ENCODE data around the gene OTUD1. TPM values are rescaled to one million over a fixed set of nuclear protein-coding genes. Genes with fewer than 3 reads are reported as not detected.

OTUD1 gene
- total and polyA plus RNA-seq, 2 of the 4 experiments (the other 2 are of a cell fraction), result 1.3 to 1.4 TPM

GRCh38 chr10:23421397-23421796 lies 17.5 kb upstream of the OTUD1 start:
- H3K4me1 ChIP-seq (ENCODE audit: control insufficient read depth, insufficient read depth, low read length), result no peaks in the 10 kb centered on the region; the same call in 1 of the 2 replicates
- H3K4me2 ChIP-seq (ENCODE audit: low read depth, low read length), result no peak overlapping the region
- H2AK9ac ChIP-seq (replicated peaks; ENCODE audit: low read depth, low read length, poor library complexity), result no peak overlapping the region
- intact Hi-C loops (cut with micrococcal nuclease) (no loop called here), in situ Hi-C loops (cut with MboI; ENCODE audit: low sequenced_read_pairs) (no loop called here), dilution Hi-C loops (cut with HindIII; ENCODE audit: low sequenced_read_pairs, unreplicated experiment) (no loop called here)
- H3K4me3 ChIP-seq (ENCODE audit: insufficient read depth, low read depth, low read length), result no peak overlapping the region
- no peak overlapping the region for H4K8ac ChIP-seq (ENCODE audit: low read depth in 2 of 2, low read length in 2 of 2)
- H2BK15ac ChIP-seq (ENCODE audit: low read depth, low read length), result no peak overlapping the region
- H3K9me1 ChIP-seq (ENCODE audit: insufficient read depth, low read length), result no peaks in the 10 kb centered on the region
- H4K20me1 ChIP-seq (ENCODE audit: insufficient read depth, low read length), result no peaks in the 10 kb centered on the region
- no CpG with 5 or more reads among the region's 1 CpG for WGBS, 2 experiments (ENCODE audit: extremely low coverage in 2 of 2, insufficient read length in 1 of 2)
- ChIA-PET POLR2A (ENCODE audit: unreplicated experiment) (interaction anchor here (0.7 kb wide), 1 partner anchor 23 kb away, joined by 5 read pairs; no protein-coding TSS in a partner anchor), CTCF (no interaction called here)
- H3K27ac ChIP-seq (ENCODE audit: insufficient read depth, low read length), result no peak overlapping the region
- no peak overlapping the region for H3K23ac ChIP-seq (ENCODE audit: low read depth, low read length)
- no peak overlapping the region for H3K14ac ChIP-seq (replicated peaks; ENCODE audit: low read depth, low read length)
- no peak overlapping the region for H3K56ac ChIP-seq (ENCODE audit: extremely low read depth, insufficient read depth, low read length)
- H3K79me1 ChIP-seq (ENCODE audit: low read depth in 1 of 2, low read length in 2 of 2), result no peaks in the 10 kb centered on the region
- H3K18ac ChIP-seq (ENCODE audit: low read depth, low read length), result no peak overlapping the region
- no peak overlapping the region for H2BK5ac ChIP-seq (ENCODE audit: low read depth, low read length, poor library complexity, severe bottlenecking)
- H2AFZ ChIP-seq (replicated peaks; ENCODE audit: low read length, poor library complexity), result no peak overlapping the region
- no peak for DNase-seq
- H3K9me3 ChIP-seq (ENCODE audit: control insufficient read depth, insufficient read depth, low read length), result no peaks in the 10 kb centered on the region
- no peak overlapping the region for H4K91ac ChIP-seq (ENCODE audit: insufficient read depth, low read depth, low read length)
- no peak for TF ChIP-seq USF2 (IDR thresholded peaks at IDR 0.05; ENCODE audit: low read depth, low read length)
- no peak for TF ChIP-seq CHD1 (IDR thresholded peaks at IDR 0.05; ENCODE audit: low read depth, low read length)
- TF ChIP-seq CTCF (conservative IDR thresholded peaks at IDR 0.05; ENCODE audit: low read depth, low read length), result no peak
- no peak for TF ChIP-seq ELK1 (IDR thresholded peaks at IDR 0.05; ENCODE audit: borderline replicate concordance, low read depth, low read length)
- TF ChIP-seq POLR2A (IDR thresholded peaks at IDR 0.05; ENCODE audit: low read depth, low read length), result no peak
- no peak for TF ChIP-seq MAFK (IDR thresholded peaks at IDR 0.05; ENCODE audit: low read depth, low read length)
- TF ChIP-seq NFE2L2 (IDR thresholded peaks at IDR 0.05; ENCODE audit: low read depth, low read length), result no peak
- no peak for TF ChIP-seq MXI1 (IDR thresholded peaks at IDR 0.05; ENCODE audit: borderline replicate concordance, low read depth, low read length)
- no peak for TF ChIP-seq CEBPB (IDR thresholded peaks at IDR 0.05; ENCODE audit: low read depth, low read length)
- TF ChIP-seq BHLHE40 (IDR thresholded peaks at IDR 0.05; ENCODE audit: low read depth, low read length), result no peak
- no peak for TF ChIP-seq MAZ (IDR thresholded peaks at IDR 0.05; ENCODE audit: borderline replicate concordance, low read depth, low read length)
- no peak overlapping the region for H2BK120ac ChIP-seq (ENCODE audit: low read depth, low read length)
- H4K5ac ChIP-seq (ENCODE audit: low read depth, low read length), result no peak overlapping the region
- no TSS peak for BruUV-seq (replicated peaks)
- H3K4ac ChIP-seq (ENCODE audit: low read depth, low read length), result no peak overlapping the region
- ATAC-seq (ENCODE audit: low read depth), result no peak
- H2AK5ac ChIP-seq (ENCODE audit: low read depth, low read length), result no peak overlapping the region
- H3K9ac ChIP-seq (ENCODE audit: low read depth, low read length), result no peak overlapping the region
- no peak overlapping the region for H2BK20ac ChIP-seq (ENCODE audit: low read depth, low read length)
- H3K36me3 ChIP-seq (ENCODE audit: control insufficient read depth, insufficient read depth, low read length), result no peaks in the 10 kb centered on the region
- peaks cover 5% of the 10 kb centered on the region; the same call in 1 of the 2 replicates for H3K27me3 ChIP-seq (ENCODE audit: control insufficient read depth, insufficient read depth, low read length)

All from IMR-90 (cell line).